ENCODE measurements around the gene RREB1.
A peak's percentile ranks its signal among the peaks of the same experiment; 100 is the strongest.
"Not testable (repeated sequence)": the region's sequence is repeated elsewhere in the genome, so short reads cannot be mapped to it uniquely, and the experiment has no call there.

RREB1 gene

GRCh38 chr6:7156643-7157278 is 49.0 kb downstream of the RREB1 start:
- no peak for TF ChIP-seq CTCF (IDR thresholded peaks at IDR 0.05; ENCODE audit: low read depth, low read length, missing control alignments)
- in situ Hi-C loops (cut with HindIII; ENCODE audit: low pct_ligation_motif_present, low sequenced_read_pairs): no loop called here
- Histone ChIP-seq H3K27me3 (replicated peaks) (no peaks in the 10 kb centered on the region), H3K4me3 (ENCODE audit: low read depth, low read length) (no peak overlapping the region), H3K36me3 (replicated peaks) (no peaks in the 10 kb centered on the region), H3K27ac (no peak overlapping the region)
- peak; percentile 56 for DNase-seq

GRCh38 chr6:7157307-7157706 is 49.5 kb downstream of the RREB1 start:
- H3K27me3 ChIP-seq (replicated peaks); in situ Hi-C loops (cut with HindIII; ENCODE audit: low pct_ligation_motif_present, low sequenced_read_pairs); DNase-seq; H3K27ac ChIP-seq; H3K36me3 ChIP-seq (replicated peaks); H3K4me3 ChIP-seq (ENCODE audit: low read depth, low read length): not testable (repeated sequence)

- in situ Hi-C loops (cut with HindIII; ENCODE audit: low pct_ligation_motif_present, low sequenced_read_pairs): no loop called here
- no peak overlapping the region for H3K4me3 ChIP-seq (ENCODE audit: low read depth, low read length)
- TF ChIP-seq CTCF (IDR thresholded peaks at IDR 0.05; ENCODE audit: low read depth, low read length, missing control alignments): peak; percentile 34
- no peak overlapping the region for H3K27ac ChIP-seq
- no peak for DNase-seq
- no peaks in the 10 kb centered on the region for H3K27me3 ChIP-seq (replicated peaks)
- H3K36me3 ChIP-seq (replicated peaks): no peaks in the 10 kb centered on the region
These were observed 50.2 kb downstream of the RREB1 start for GRCh38 chr6:7157752-7158616.

- H3K27ac ChIP-seq: no peak overlapping the region
These were observed 52.2 kb downstream of the RREB1 start for GRCh38 chr6:7159790-7160525.

GRCh38 chr6:7161253-7161623 is 53.5 kb downstream of the RREB1 start:
- no peak overlapping the region for H3K27ac ChIP-seq
- no peaks in the 10 kb centered on the region for H3K36me3 ChIP-seq (replicated peaks)
- in situ Hi-C loops (cut with HindIII; ENCODE audit: low pct_ligation_motif_present, low sequenced_read_pairs): no loop called here

More at GRCh38 chr6:7159790-7160525, 52.2 kb downstream of the RREB1 start:
- no peak overlapping the region for H3K4me3 ChIP-seq (ENCODE audit: low read depth, low read length)
- H3K27me3 ChIP-seq (replicated peaks): no peaks in the 10 kb centered on the region
- no peaks in the 10 kb centered on the region for H3K36me3 ChIP-seq (replicated peaks)
- no peak for DNase-seq
- in situ Hi-C loops (cut with HindIII; ENCODE audit: low pct_ligation_motif_present, low sequenced_read_pairs): no loop called here
- no peak for TF ChIP-seq CTCF (IDR thresholded peaks at IDR 0.05; ENCODE audit: low read depth, low read length, missing control alignments)

More at GRCh38 chr6:7161253-7161623, 53.5 kb downstream of the RREB1 start:
- TF ChIP-seq CTCF (IDR thresholded peaks at IDR 0.05; ENCODE audit: low read depth, low read length, missing control alignments): no peak
- DNase-seq: no peak
- Histone ChIP-seq H3K27me3 (replicated peaks) (no peaks in the 10 kb centered on the region), H3K4me3 (ENCODE audit: low read depth, low read length) (no peak overlapping the region)
